Endothelial cell of umbilical vein (primary cell): Measurements from ENCODE around the gene ARHGEF1. TPM values are rescaled to one million over a fixed set of nuclear protein-coding genes. Genes with fewer than 3 reads are reported as not detected.
A peak's percentile ranks its signal among the peaks of the same experiment; 100 is the strongest.

Experiments
- BruUV-seq: library from RNA; stranded (reverse); fragments of 400-500 nt; replicated peaks from 2 replicates; lab custom pipeline; 2021; lab: Mats Ljungman, UMichigan
- CTCF ChIA-PET: fragments of 300-600, 350-600 bp; sonication (Branson Sonifier 250); formaldehyde crosslinking; loops from one replicate; lab custom pipeline; 2021; ENCODE audit warnings: antibody characterized with exemption, inconsistent platforms; lab: Charles Lee
- POLR2A ChIA-PET: fragments of 300-600, 350-600 bp; sonication (Branson Sonifier 250); formaldehyde crosslinking; loops from one replicate; lab custom pipeline; 2021; ENCODE audit warnings: antibody characterized with exemption, inconsistent platforms; lab: Charles Lee
- DNase-seq: peaks from one replicate; pipeline ENCODE4 v3.0.0-alpha.2; 2011; ENCODE audit warnings: low read depth, low spot score
- FAIRE-seq: peaks from 2 replicates; lab custom pipeline; 2011; peaks lifted over from hg19 to GRCh38; lab: Jason Lieb, UNC
- H2AFZ ChIP-seq: 2 replicates; pipeline ENCODE4 v1.6.0; 2012; ENCODE audit warnings: low read depth, low read length, control low read depth, inconsistent platforms
- H3K27ac ChIP-seq: 2 replicates; pipeline ENCODE4 v1.5.1; 2011; ENCODE audit warnings: low read depth, mild to moderate bottlenecking, control low read depth, low read length, moderate library complexity; ENCODE audit not compliant: insufficient read depth
- H3K27me3 ChIP-seq, 2 experiments: 2 replicates each; pipeline versions ENCODE4 v1.6.0 to v1.6.1; 2011; ENCODE audit warnings: low read length in 2 of 2, mixed read lengths in 1 of 2; ENCODE audit not compliant: control insufficient read depth in 2 of 2, insufficient read depth in 2 of 2
- H3K36me3 ChIP-seq, 2 experiments: 2 replicates in 1 of 2; 3 replicates in 1 of 2; pipeline ENCODE4 v1.5.1; 2011; ENCODE audit warnings: low read length in 2 of 2, mild to moderate bottlenecking in 1 of 2, moderate library complexity in 1 of 2; ENCODE audit not compliant: control insufficient read depth in 2 of 2, insufficient read depth in 2 of 2; ENCODE audit errors: extremely low read depth in 1 of 2
- H3K4me1 ChIP-seq: 3 replicates; pipeline ENCODE4 v1.5.1; 2011; ENCODE audit warnings: mild to moderate bottlenecking, low read length; ENCODE audit not compliant: control insufficient read depth, insufficient read depth; ENCODE audit errors: extremely low read depth
- H3K4me2 ChIP-seq: 2 replicates; pipeline ENCODE4 v1.6.1; 2011; ENCODE audit warnings: low read length, control low read depth, mixed read lengths; ENCODE audit not compliant: insufficient read depth
- H3K4me3 ChIP-seq, 3 experiments: fragments of 200-600 bp in 1 of 3; sonication (generic), shearing (Covaris generic) in 1 of 3; replicated peaks in 1 of 3; 2 replicates each; pipeline ENCODE4 v1.5.1; 2011 to 2016; ENCODE audit warnings: control low read depth in 3 of 3, low read length in 3 of 3, mild to moderate bottlenecking in 2 of 3, inconsistent platforms in 1 of 3, low read depth in 1 of 3, moderate library complexity in 1 of 3; ENCODE audit not compliant: insufficient read depth in 1 of 3
- H3K79me2 ChIP-seq: 2 replicates; pipeline ENCODE4 v1.6.0; 2012; ENCODE audit warnings: low read length, inconsistent platforms; ENCODE audit not compliant: control insufficient read depth, insufficient read depth
- H3K9ac ChIP-seq: replicated peaks from 2 replicates; pipeline ENCODE3; 2011; ENCODE audit warnings: low read length, control low read depth; ENCODE audit not compliant: insufficient read depth; ENCODE audit errors: extremely low read depth
- H3K9me1 ChIP-seq: replicated peaks from 3 replicates; pipeline ENCODE4 v1.6.0; 2011; ENCODE audit warnings: mild to moderate bottlenecking, low read length; ENCODE audit not compliant: control insufficient read depth, insufficient read depth; ENCODE audit errors: extremely low read depth
- H3K9me3 ChIP-seq: replicated peaks from 2 replicates; pipeline ENCODE4 v1.5.1; 2012; ENCODE audit warnings: low read length, inconsistent platforms; ENCODE audit not compliant: control insufficient read depth, insufficient read depth
- H4K20me1 ChIP-seq: replicated peaks from 2 replicates; pipeline ENCODE3; 2011; ENCODE audit warnings: mild to moderate bottlenecking, low read length; ENCODE audit not compliant: control insufficient read depth, insufficient read depth; ENCODE audit errors: extremely low read depth
- CTCF ChIP-seq, 2 donors: IDR thresholded peaks; 1 replicate in 1 of 2; 2 replicates in 1 of 2; pipeline ENCODE4 v1.5.1; 2011; ENCODE audit warnings: low read length in 2 of 2, mild to moderate bottlenecking in 2 of 2, moderate library complexity in 2 of 2, control low read depth in 1 of 2, inconsistent platforms in 1 of 2, low read depth in 1 of 2; ENCODE audit not compliant: insufficient read depth in 1 of 2; ENCODE audit errors: extremely low read depth in 1 of 2
- EZH2 ChIP-seq: IDR thresholded peaks from 2 replicates; pipeline ENCODE4 v1.6.1; 2012; ENCODE audit warnings: borderline replicate concordance, low read depth, mild to moderate bottlenecking, moderate library complexity, low read length, inconsistent platforms; ENCODE audit not compliant: severe bottlenecking
- FOS ChIP-seq: IDR thresholded peaks from 2 replicates; pipeline ENCODE4 v1.6.1; 2011; ENCODE audit warnings: mild to moderate bottlenecking, low read length, moderate library complexity, borderline replicate concordance; ENCODE audit not compliant: insufficient read depth
- GATA2 ChIP-seq: IDR thresholded peaks from 2 replicates; pipeline ENCODE4 v1.7.0; 2011; ENCODE audit warnings: low read depth, mild to moderate bottlenecking, moderate library complexity, mixed read lengths, low read length; ENCODE audit not compliant: insufficient read length, insufficient read depth
- JUN ChIP-seq: IDR thresholded peaks from 2 replicates; pipeline ENCODE4 v1.6.1; 2011; ENCODE audit warnings: borderline replicate concordance, low read depth; ENCODE audit not compliant: insufficient read length, insufficient read depth
- MAX ChIP-seq: IDR thresholded peaks from 2 replicates; pipeline ENCODE4 v1.6.1; 2011; ENCODE audit not compliant: insufficient read depth, insufficient read length
- MYC ChIP-seq: IDR thresholded peaks from one replicate; pipeline ENCODE4 v1.6.1; 2011; ENCODE audit warnings: mild to moderate bottlenecking, low read depth, low read length
- POLR2A ChIP-seq: IDR thresholded peaks from 2 replicates; pipeline ENCODE4 v1.6.1; 2012; ENCODE audit warnings: low read depth, mild to moderate bottlenecking, control low read depth, low read length
- POLR2AphosphoS5 ChIP-seq: IDR thresholded peaks from 2 replicates; pipeline ENCODE4 v1.6.1; 2012; ENCODE audit warnings: low read depth, mild to moderate bottlenecking, control low read depth, low read length, moderate library complexity; ENCODE audit not compliant: insufficient read depth
- dilution Hi-C: fragments of 300-500 bp; cut with MboI; formaldehyde crosslinking; loops from one replicate; pipeline ENCODE4 v1.15.0; 2019; ENCODE audit warnings: low sequenced_read_pairs; ENCODE audit not compliant: extremely low pct_ligation_motif_present
- intact Hi-C: fragments of 100-400 bp; cut with micrococcal nuclease; formaldehyde crosslinking; loops from one replicate; pipeline ENCODE4 v1.10.0; 2022
- polyA plus RNA-seq, 4 experiments: library from polyadenylated mRNA; depleted of rRNA in 3 of 4; stranded (reverse) in 3 of 4; unstranded in 1 of 4; fragments of >200 nt; gene quantifications; 2 replicates each; pipeline versions ENCODE4 v1.2.1 to v1.2.3, GENCODE V29; 2011 to 2012; ENCODE audit warnings: missing spikeins in 1 of 4
- total RNA-seq: library from RNA; stranded (reverse); gene quantifications from 2 replicates; pipeline ENCODE4 v1.2.3, GENCODE V29; 2021

ARHGEF1 gene
- total and polyA plus RNA-seq, 2 donors (not counting 3 experiments of a cell fraction or from before 2014, with no cell fraction given), result 65.4 to 123 TPM

DNA sequence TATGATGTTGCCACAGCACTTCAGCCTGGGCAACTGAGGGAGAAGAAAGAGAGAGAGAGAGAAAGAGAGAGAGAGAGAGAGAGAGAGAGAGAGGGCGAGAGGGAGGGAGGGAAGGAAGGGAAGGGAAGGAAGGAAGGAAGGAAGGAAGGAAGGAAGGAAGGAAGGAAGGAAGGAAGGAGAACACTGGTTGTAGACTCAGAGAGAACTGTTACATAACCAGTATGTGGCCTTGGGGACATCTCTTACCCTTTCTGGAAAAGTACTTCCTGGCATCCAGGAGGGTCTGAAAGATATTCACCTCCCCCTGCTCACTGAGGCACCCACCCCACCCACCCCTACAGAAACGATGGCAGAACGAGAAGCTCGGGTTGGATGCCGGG, 2.7 kb upstream of the ARHGEF1 start:
- CTCF ChIA-PET, result no interaction called here
- no peak overlapping the region for H3K9ac ChIP-seq
- TF ChIP-seq CTCF (IDR thresholded peaks at IDR 0.05; ENCODE audit: extremely low read depth in 1 of 2, insufficient read depth in 1 of 2, low read depth in 1 of 2, low read length in 2 of 2) (no peak), MAX (no peak), FOS (no peak), MYC (no peak), GATA2 (no peak), POLR2AphosphoS5 (no peak), JUN (no peak), POLR2A (no peak), EZH2 (no peak)
- BruUV-seq, result no TSS peak
- intact Hi-C loops, result no loop called here
- FAIRE-seq (peak; percentile 77), DNase-seq (no peak)
- no peaks in the 10 kb centered on the region for H3K9me3 ChIP-seq
- H3K79me2 ChIP-seq, result peaks cover 10% of the 10 kb centered on the region
- no peaks in the 10 kb centered on the region for H3K36me3 ChIP-seq
- no peaks in the 10 kb centered on the region for H4K20me1 ChIP-seq
- no peak overlapping the region for H2AFZ ChIP-seq
- no peak overlapping the region for H3K4me2 ChIP-seq
- H3K9me1 ChIP-seq, result no peaks in the 10 kb centered on the region
- H3K4me1 ChIP-seq, result peaks cover 11% of the 10 kb centered on the region
- H3K27ac ChIP-seq, result no peak overlapping the region
- dilution Hi-C loops, result no loop called here
- H3K27me3 ChIP-seq, result no peaks in the 10 kb centered on the region
- no peak overlapping the region for H3K4me3 ChIP-seq
- POLR2A ChIA-PET, result no interaction called here
